Rectal smooth muscle tissue (tissue), 1 donor: ENCODE data around the gene FIGN.

Experiments used
- H3K27ac ChIP-seq: one replicate; pipeline ENCODE4 v1.7.0; 2013; ENCODE audit warnings: low read depth, low read length, inconsistent platforms
- H3K27me3 ChIP-seq: one replicate; pipeline ENCODE4 v1.7.0; 2013; ENCODE audit warnings: low read length; ENCODE audit not compliant: control insufficient read depth, insufficient read depth
- H3K36me3 ChIP-seq: one replicate; pipeline ENCODE4 v1.7.0; 2013; ENCODE audit warnings: low read length; ENCODE audit not compliant: control insufficient read depth, insufficient read depth
- H3K4me1 ChIP-seq: one replicate; pipeline ENCODE4 v1.7.0; 2013; ENCODE audit warnings: low read length; ENCODE audit not compliant: control insufficient read depth, insufficient read depth
- H3K4me3 ChIP-seq: one replicate; pipeline ENCODE4 v1.7.0; 2013; ENCODE audit warnings: low read length
- H3K9ac ChIP-seq: one replicate; pipeline ENCODE4 v1.7.0; 2013; ENCODE audit warnings: low read length

The FIGN gene

GRCh38 chr2:163647300-163647699, 88.5 kb downstream of the FIGN start:
- Histone ChIP-seq H3K27me3 (no peaks in the 10 kb centered on the region), H3K4me1 (peaks cover 5% of the 10 kb centered on the region), H3K27ac (no peak overlapping the region), H3K9ac (no peak overlapping the region), H3K36me3 (no peaks in the 10 kb centered on the region), H3K4me3 (no peak overlapping the region)

GRCh38 chr2:163646687-163647086, 89.1 kb downstream of the FIGN start:
- H3K27ac ChIP-seq = no peak overlapping the region
- H3K9ac ChIP-seq = no peak overlapping the region
- no peaks in the 10 kb centered on the region for H3K27me3 ChIP-seq
- H3K36me3 ChIP-seq = no peaks in the 10 kb centered on the region
- H3K4me3 ChIP-seq = no peak overlapping the region
- peaks cover 5% of the 10 kb centered on the region for H3K4me1 ChIP-seq

GRCh38 chr2:163644238-163644637, 91.6 kb downstream of the FIGN start:
- no peak overlapping the region for H3K9ac ChIP-seq
- H3K4me3 ChIP-seq = no peak overlapping the region

GRCh38 chr2:163641986-163642385, 93.8 kb downstream of the FIGN start:
- H3K4me3 ChIP-seq = no peak overlapping the region
- H3K4me1 ChIP-seq = peaks cover 5% of the 10 kb centered on the region
- no peak overlapping the region for H3K9ac ChIP-seq
- no peaks in the 10 kb centered on the region for H3K36me3 ChIP-seq
- no peak overlapping the region for H3K27ac ChIP-seq
- H3K27me3 ChIP-seq = no peaks in the 10 kb centered on the region

More at GRCh38 chr2:163644238-163644637, 91.6 kb downstream of the FIGN start:
- H3K27ac ChIP-seq = no peak overlapping the region
- peaks cover 5% of the 10 kb centered on the region for H3K4me1 ChIP-seq
- H3K27me3 ChIP-seq = no peaks in the 10 kb centered on the region
- H3K36me3 ChIP-seq = no peaks in the 10 kb centered on the region

- H3K27me3 ChIP-seq = no peaks in the 10 kb centered on the region
- no peak overlapping the region for H3K27ac ChIP-seq
- H3K9ac ChIP-seq = no peak overlapping the region
- H3K36me3 ChIP-seq = no peaks in the 10 kb centered on the region
- H3K4me1 ChIP-seq = no peaks in the 10 kb centered on the region
- H3K4me3 ChIP-seq = no peak overlapping the region
Observed at GRCh38 chr2:163640542-163641193, 95.1 kb downstream of the FIGN start.

GRCh38 chr2:163637871-163638270, 97.9 kb downstream of the FIGN start:
- no peaks in the 10 kb centered on the region for H3K36me3 ChIP-seq
- no peak overlapping the region for H3K9ac ChIP-seq
- no peak overlapping the region for H3K4me3 ChIP-seq
- no peaks in the 10 kb centered on the region for H3K27me3 ChIP-seq
- no peaks in the 10 kb centered on the region for H3K4me1 ChIP-seq
- no peak overlapping the region for H3K27ac ChIP-seq

- no peaks in the 10 kb centered on the region for H3K4me1 ChIP-seq
- H3K36me3 ChIP-seq = no peaks in the 10 kb centered on the region
- no peak overlapping the region for H3K27ac ChIP-seq
Observed at GRCh38 chr2:163633291-163633690, 102.5 kb downstream of the FIGN start.

GRCh38 chr2:163630836-163631235, 105.0 kb downstream of the FIGN start:
- H3K4me1 ChIP-seq = no peaks in the 10 kb centered on the region
- no peak overlapping the region for H3K9ac ChIP-seq
- H3K27me3 ChIP-seq = no peaks in the 10 kb centered on the region
- no peak overlapping the region for H3K27ac ChIP-seq
- no peaks in the 10 kb centered on the region for H3K36me3 ChIP-seq
- no peak overlapping the region for H3K4me3 ChIP-seq

More at GRCh38 chr2:163633291-163633690, 102.5 kb downstream of the FIGN start:
- Histone ChIP-seq H3K9ac (no peak overlapping the region), H3K4me3 (no peak overlapping the region), H3K27me3 (no peaks in the 10 kb centered on the region)

- no peaks in the 10 kb centered on the region for H3K4me1 ChIP-seq
- no peak overlapping the region for H3K4me3 ChIP-seq
- no peaks in the 10 kb centered on the region for H3K27me3 ChIP-seq
Observed at GRCh38 chr2:163626639-163627109, 109.1 kb downstream of the FIGN start.

GRCh38 chr2:163626208-163626607, 109.6 kb downstream of the FIGN start:
- Histone ChIP-seq H3K4me1 (no peaks in the 10 kb centered on the region), H3K4me3 (no peak overlapping the region), H3K36me3 (no peaks in the 10 kb centered on the region), H3K27ac (no peak overlapping the region), H3K9ac (no peak overlapping the region), H3K27me3 (no peaks in the 10 kb centered on the region)

More at GRCh38 chr2:163626639-163627109, 109.1 kb downstream of the FIGN start:
- Histone ChIP-seq H3K27ac (no peak overlapping the region), H3K36me3 (no peaks in the 10 kb centered on the region), H3K9ac (no peak overlapping the region)

- H3K27me3 ChIP-seq = no peaks in the 10 kb centered on the region
- H3K4me3 ChIP-seq = no peak overlapping the region
- no peak overlapping the region for H3K27ac ChIP-seq
- no peak overlapping the region for H3K9ac ChIP-seq
- H3K36me3 ChIP-seq = no peaks in the 10 kb centered on the region
- no peaks in the 10 kb centered on the region for H3K4me1 ChIP-seq
Observed at GRCh38 chr2:163625632-163626031, 110.2 kb downstream of the FIGN start.

GRCh38 chr2:163621445-163622004, 114.3 kb downstream of the FIGN start:
- Histone ChIP-seq H3K27me3 (no peaks in the 10 kb centered on the region), H3K27ac (no peak overlapping the region), H3K9ac (no peak overlapping the region), H3K4me1 (no peaks in the 10 kb centered on the region), H3K4me3 (no peak overlapping the region), H3K36me3 (no peaks in the 10 kb centered on the region)

- Histone ChIP-seq H3K4me3 (no peak overlapping the region), H3K4me1 (no peaks in the 10 kb centered on the region), H3K27me3 (no peaks in the 10 kb centered on the region), H3K27ac (no peak overlapping the region), H3K36me3 (no peaks in the 10 kb centered on the region), H3K9ac (no peak overlapping the region)
Observed at GRCh38 chr2:163617517-163617916, 118.3 kb downstream of the FIGN start.
